LNCaP clone FGC (cell line): ENCODE data around the gene CTSA.
"Not testable (repeated sequence)": the region's sequence is repeated elsewhere in the genome, so short reads cannot be mapped to it uniquely, and the experiment has no call there.

Experiments used
- DNase-seq: peaks from one replicate; pipeline ENCODE4 v3.0.0-alpha.2; 2011; ENCODE audit warnings: low read depth
- H3K4me3 ChIP-seq: 2 replicates; pipeline ENCODE4 v1.5.1; 2011; ENCODE audit warnings: mild to moderate bottlenecking, low read depth, low read length, control low read depth
- TF ChIP-seq, protein P1 (sequence below): IDR thresholded peaks from 2 replicates; pipeline ENCODE4 v1.5.1; 2012; ENCODE audit warnings: mild to moderate bottlenecking; ENCODE audit not compliant: control insufficient read depth, insufficient read depth; ENCODE audit errors: extremely low read depth

The CTSA gene

DNA sequence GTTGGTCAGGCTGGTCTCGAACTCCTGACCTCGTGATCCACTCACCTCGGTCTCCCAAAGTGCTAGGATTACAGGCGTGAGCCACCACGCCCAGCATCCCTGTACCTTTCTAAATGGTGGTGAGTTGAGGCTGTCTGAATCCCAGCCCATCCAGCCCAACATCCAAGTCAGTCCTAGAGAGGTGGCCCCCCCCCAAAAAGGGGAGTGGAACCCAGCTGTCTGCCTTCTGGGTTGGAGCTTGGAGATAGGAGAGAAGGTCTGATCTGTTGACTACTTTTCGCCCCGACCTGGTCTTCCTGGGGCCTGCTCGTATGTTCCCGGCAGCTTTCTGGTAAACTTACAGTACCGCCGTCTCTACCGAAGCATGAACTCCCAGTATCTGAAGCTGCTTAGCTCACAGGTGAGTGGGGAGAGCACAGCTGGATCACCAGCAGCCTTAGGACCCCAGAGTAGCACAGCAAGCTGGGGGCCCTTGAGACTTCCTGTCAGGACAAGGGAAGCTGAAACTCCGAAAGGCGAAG, 5.6 kb downstream of the CTSA start:
- no peak overlapping the region for H3K4me3 ChIP-seq
- TF ChIP-seq, protein P1, sequence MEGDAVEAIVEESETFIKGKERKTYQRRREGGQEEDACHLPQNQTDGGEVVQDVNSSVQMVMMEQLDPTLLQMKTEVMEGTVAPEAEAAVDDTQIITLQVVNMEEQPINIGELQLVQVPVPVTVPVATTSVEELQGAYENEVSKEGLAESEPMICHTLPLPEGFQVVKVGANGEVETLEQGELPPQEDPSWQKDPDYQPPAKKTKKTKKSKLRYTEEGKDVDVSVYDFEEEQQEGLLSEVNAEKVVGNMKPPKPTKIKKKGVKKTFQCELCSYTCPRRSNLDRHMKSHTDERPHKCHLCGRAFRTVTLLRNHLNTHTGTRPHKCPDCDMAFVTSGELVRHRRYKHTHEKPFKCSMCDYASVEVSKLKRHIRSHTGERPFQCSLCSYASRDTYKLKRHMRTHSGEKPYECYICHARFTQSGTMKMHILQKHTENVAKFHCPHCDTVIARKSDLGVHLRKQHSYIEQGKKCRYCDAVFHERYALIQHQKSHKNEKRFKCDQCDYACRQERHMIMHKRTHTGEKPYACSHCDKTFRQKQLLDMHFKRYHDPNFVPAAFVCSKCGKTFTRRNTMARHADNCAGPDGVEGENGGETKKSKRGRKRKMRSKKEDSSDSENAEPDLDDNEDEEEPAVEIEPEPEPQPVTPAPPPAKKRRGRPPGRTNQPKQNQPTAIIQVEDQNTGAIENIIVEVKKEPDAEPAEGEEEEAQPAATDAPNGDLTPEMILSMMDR = no peak
- no peak for DNase-seq

DNA sequence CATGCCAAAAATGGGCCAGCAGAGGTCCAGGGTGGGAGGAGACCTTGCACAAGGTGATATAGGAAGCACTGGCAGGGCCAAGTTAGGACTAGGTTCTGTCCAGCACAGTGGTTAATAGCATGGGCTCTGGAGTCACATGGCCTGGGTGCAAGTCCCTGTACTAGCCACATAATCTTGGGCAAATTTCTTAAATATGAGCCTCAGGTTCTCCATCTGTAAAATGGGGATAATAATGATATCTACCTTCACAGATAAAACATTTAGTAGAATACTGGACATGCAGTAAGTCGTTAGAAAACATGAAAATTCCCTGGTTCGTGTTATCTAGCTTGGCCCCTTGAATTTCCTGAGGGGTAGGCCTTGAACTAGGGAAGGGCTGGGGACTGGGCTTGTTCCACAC, 6.2 kb downstream of the CTSA start:
- TF ChIP-seq, protein P1 = no peak
- no peak for DNase-seq
- no peak overlapping the region for H3K4me3 ChIP-seq

DNA sequence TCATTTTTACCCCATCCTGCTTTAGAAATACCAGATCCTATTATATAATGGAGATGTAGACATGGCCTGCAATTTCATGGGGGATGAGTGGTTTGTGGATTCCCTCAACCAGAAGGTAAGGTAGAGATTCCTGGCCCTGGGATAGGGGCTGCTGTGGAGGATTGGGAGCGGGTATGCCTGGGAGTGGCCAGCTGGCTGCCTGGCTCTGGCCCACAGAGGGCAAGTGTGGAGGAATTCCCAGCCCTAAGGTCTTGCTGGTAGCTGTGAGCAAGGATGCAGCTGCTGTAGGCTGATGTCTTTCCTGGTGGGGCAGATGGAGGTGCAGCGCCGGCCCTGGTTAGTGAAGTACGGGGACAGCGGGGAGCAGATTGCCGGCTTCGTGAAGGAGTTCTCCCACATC, 6.6 kb downstream of the CTSA start:
- no peak overlapping the region for H3K4me3 ChIP-seq
- TF ChIP-seq, protein P1 = no peak
- no peak for DNase-seq

DNA sequence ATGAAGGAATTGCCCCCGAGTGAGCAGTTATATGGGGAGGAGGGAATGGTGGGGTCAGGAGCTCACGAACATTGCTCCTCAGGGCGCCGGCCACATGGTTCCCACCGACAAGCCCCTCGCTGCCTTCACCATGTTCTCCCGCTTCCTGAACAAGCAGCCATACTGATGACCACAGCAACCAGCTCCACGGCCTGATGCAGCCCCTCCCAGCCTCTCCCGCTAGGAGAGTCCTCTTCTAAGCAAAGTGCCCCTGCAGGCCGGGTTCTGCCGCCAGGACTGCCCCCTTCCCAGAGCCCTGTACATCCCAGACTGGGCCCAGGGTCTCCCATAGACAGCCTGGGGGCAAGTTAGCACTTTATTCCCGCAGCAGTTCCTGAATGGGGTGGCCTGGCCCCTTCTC, 7.2 kb downstream of the CTSA start:
- no peak overlapping the region for H3K4me3 ChIP-seq
- no peak for DNase-seq
- TF ChIP-seq, protein P1 = no peak

DNA sequence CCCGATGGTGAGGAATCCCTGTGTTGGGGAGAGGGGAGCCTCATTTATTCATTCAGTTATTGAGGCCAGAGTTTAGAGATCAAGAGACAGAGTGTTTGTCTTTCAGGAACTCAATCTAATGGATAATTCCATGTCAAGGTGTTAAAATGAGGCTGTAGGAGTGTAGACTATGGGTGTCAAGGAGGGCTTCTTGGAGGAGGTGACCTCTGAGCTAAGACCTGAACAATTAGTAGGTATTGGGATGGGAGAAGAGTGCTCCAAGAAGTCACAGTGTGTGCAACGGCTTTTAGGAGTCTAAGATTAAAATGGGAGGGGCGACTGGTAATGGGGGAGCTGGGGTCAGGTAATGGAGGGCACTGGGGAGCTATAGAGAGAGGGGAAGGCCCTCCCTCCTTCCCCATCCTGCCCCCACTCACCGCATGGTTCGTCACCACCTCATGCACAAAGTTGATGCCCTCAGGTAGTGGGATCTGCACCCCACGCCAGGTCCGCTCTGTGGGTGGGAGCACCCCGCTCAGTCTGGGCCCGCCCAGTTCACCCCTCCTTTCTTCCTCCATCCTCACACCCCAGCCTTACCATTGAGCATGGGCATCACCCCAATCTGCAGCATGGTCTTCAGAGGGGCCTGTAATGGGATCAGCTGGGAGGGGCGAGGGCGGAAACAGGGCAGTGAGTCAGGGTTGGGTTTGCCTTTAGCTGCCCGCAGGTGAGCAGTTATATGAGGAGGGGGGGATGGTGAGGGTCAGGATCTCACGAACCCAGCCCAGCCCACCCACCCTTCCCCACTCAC, 8.1 kb downstream of the CTSA start:
- H3K4me3 ChIP-seq = no peak overlapping the region
- no peak for DNase-seq
- TF ChIP-seq, protein P1 = no peak

DNA sequence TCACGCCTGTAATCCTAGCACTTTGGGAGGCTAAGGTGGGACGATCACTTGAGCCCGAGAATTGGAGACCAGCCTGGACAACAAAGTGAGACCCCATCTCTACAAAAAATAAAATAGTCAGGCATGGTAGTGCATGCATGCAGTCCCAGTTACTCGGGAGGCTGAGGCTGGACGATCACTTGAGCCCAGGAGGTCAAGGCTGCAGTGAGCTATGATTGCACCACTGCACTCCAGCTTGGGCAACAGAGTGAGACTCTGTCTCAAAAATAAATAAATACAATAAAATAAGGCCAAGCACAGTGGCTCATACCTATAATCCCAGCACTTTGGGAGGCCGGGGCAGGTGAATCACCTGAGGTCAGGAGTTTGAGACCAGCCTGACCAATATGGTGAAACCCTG, 10.2 kb downstream of the CTSA start:
- DNase-seq = not testable (repeated sequence)

DNA sequence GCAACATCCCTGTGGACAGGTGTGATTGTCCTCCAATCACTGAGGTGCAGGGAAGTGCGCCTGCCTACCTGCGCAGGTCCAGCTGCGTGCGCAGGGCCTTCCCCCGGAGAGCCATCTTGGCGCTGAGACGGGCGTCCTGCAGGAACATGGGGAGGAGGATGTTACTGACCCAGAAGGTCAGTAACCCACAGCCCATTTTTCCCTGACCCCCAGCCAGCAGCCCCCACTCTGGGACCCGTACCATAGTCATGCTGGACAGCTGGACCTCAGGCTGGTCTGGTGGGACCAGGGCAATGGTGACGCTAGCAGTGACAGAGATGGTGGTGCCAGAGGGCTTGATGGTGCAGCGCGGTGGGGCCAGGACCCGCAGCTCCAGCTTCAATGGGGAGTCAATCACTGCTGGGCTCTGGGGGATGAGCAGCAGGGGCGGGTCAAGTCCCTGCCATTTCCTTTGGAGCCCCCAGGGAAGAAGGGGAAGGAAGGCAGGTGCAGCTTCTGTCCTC, 11.1 kb downstream of the CTSA start:
- no peak for DNase-seq
- TF ChIP-seq, protein P1 = no peak
- H3K4me3 ChIP-seq = no peak overlapping the region

More for the DNA sequence above, 10.2 kb downstream of the CTSA start:
- H3K4me3 ChIP-seq = not testable (repeated sequence)
